Liver (tissue), 9 donors: ENCODE measurements around the gene RTBDN. TPM values are rescaled to one million over a fixed set of nuclear protein-coding genes. Genes with fewer than 3 reads are reported as not detected.

ENCODE experiments used
- DNase-seq: peaks from one replicate; pipeline ENCODE4 v3.0.0-alpha.2; 2017; ENCODE audit warnings: low spot score
- H3K27ac ChIP-seq, 2 donors: one replicate each; pipeline ENCODE4 v1.7.0; 2013; ENCODE audit warnings: inconsistent platforms in 2 of 2, low read length in 2 of 2, control low read depth in 1 of 2, low read depth in 1 of 2, mild to moderate bottlenecking in 1 of 2
- H3K27me3 ChIP-seq, 4 donors: one replicate each; pipeline versions ENCODE4 v1.6.1 to v1.7.0; 2013; ENCODE audit warnings: low read length in 3 of 4, inconsistent platforms in 1 of 4, mild to moderate bottlenecking in 1 of 4, moderate library complexity in 1 of 4; ENCODE audit not compliant: control insufficient read depth in 4 of 4, insufficient read depth in 4 of 4
- H3K36me3 ChIP-seq, 4 donors: one replicate each; pipeline versions ENCODE4 v1.6.1 to v1.7.0; 2013; ENCODE audit warnings: low read length in 3 of 4, mild to moderate bottlenecking in 3 of 4, low read depth in 1 of 4, moderate library complexity in 1 of 4; ENCODE audit not compliant: control insufficient read depth in 4 of 4, insufficient read depth in 3 of 4
- H3K4me1 ChIP-seq, 4 donors: one replicate each; pipeline versions ENCODE4 v1.6.1 to v1.7.0; 2013; ENCODE audit warnings: low read length in 3 of 4, mild to moderate bottlenecking in 3 of 4, moderate library complexity in 1 of 4; ENCODE audit not compliant: control insufficient read depth in 4 of 4, insufficient read depth in 4 of 4
- H3K4me3 ChIP-seq, 3 donors: one replicate each; pipeline versions ENCODE4 v1.6.1 to v1.7.0; 2013; ENCODE audit warnings: low read length in 3 of 3, control low read depth in 1 of 3, low read depth in 1 of 3, mild to moderate bottlenecking in 1 of 3
- H3K9ac ChIP-seq, 2 donors: one replicate each; pipeline ENCODE4 v1.7.0; 2013; ENCODE audit warnings: low read length in 2 of 2, mild to moderate bottlenecking in 2 of 2, moderate library complexity in 2 of 2, control low read depth in 1 of 2, low read depth in 1 of 2
- H3K9me3 ChIP-seq, 4 donors: one replicate each; pipeline versions ENCODE4 v1.6.1 to v1.7.0; 2013; ENCODE audit warnings: low read length in 3 of 4; ENCODE audit not compliant: control insufficient read depth in 4 of 4
- EGR1 ChIP-seq, 2 donors: IDR thresholded peaks; 2 replicates each; pipeline ENCODE4 v1.6.1; 2016 to 2018; ENCODE audit warnings: antibody characterized with exemption in 2 of 2, low read depth in 2 of 2
- FOXA2 ChIP-seq: IDR thresholded peaks from 2 replicates; pipeline ENCODE4 v1.6.1; 2016; ENCODE audit warnings: antibody characterized with exemption
- GABPA ChIP-seq, 2 donors: IDR thresholded peaks in 1 of 2; conservative IDR thresholded peaks in 1 of 2; 2 replicates each; pipeline ENCODE4 v1.6.1; 2016; ENCODE audit warnings: antibody characterized with exemption in 2 of 2, mild to moderate bottlenecking in 1 of 2, moderate library complexity in 1 of 2
- HNF4G ChIP-seq: IDR thresholded peaks from 2 replicates; pipeline ENCODE4 v1.6.1; 2016; ENCODE audit warnings: antibody characterized with exemption
- JUND ChIP-seq, 2 donors: IDR thresholded peaks; 2 replicates each; pipeline ENCODE4 v1.6.1; 2016; ENCODE audit warnings: antibody characterized with exemption in 2 of 2
- NR2F2 ChIP-seq: IDR thresholded peaks from 2 replicates; pipeline ENCODE4 v1.6.1; 2016; ENCODE audit warnings: antibody characterized with exemption
- RAD21 ChIP-seq, 2 donors: IDR thresholded peaks; 2 replicates each; pipeline ENCODE4 v1.6.1; 2016; ENCODE audit warnings: antibody characterized with exemption in 2 of 2, mild to moderate bottlenecking in 2 of 2
- TAF1 ChIP-seq: conservative IDR thresholded peaks from 2 replicates; pipeline ENCODE4 v1.6.1; 2016; ENCODE audit warnings: antibody characterized with exemption, mild to moderate bottlenecking
- whole genome bisulfite sequencing: extraction: QIAGEN DNeasy Blood & Tissue Kit; methylation state at CpG from one replicate; pipeline ENCODE4 v1.1.7; 2013; 5-methylcytosine and 5-hydroxymethylcytosine counted together
- polyA plus RNA-seq, 2 donors: library from polyadenylated mRNA; stranded (reverse) in 1 of 2; unstranded in 1 of 2; fragments of 200-250 nt in 1 of 2; fragments of >200 nt in 1 of 2; fragmentation: Nextera tagmentation in 1 of 2; extraction: Ambion mirVana in 1 of 2; gene quantifications; one replicate each; pipeline versions ENCODE4 v1.2.1 to v1.2.3, GENCODE V29; 2013 to 2015
- total RNA-seq, 2 donors: library from RNA; depleted of rRNA; stranded (reverse); fragments of >200 nt; gene quantifications; one replicate each; pipeline ENCODE4 v1.2.3, GENCODE V29; 2014
- TF ChIP-seq, protein P1 (sequence below): IDR thresholded peaks from 2 replicates; pipeline ENCODE4 v1.6.1; 2016; ENCODE audit warnings: antibody characterized with exemption
- TF ChIP-seq, protein P2 (sequence below): IDR thresholded peaks from 2 replicates; pipeline ENCODE4 v1.6.1; 2016; ENCODE audit warnings: antibody characterized with exemption, mild to moderate bottlenecking
- TF ChIP-seq, protein P3 (sequence below): IDR thresholded peaks from 2 replicates; pipeline ENCODE4 v1.6.1; 2016; ENCODE audit warnings: antibody characterized with exemption
- TF ChIP-seq, protein P4 (sequence below): IDR thresholded peaks from 2 replicates; pipeline ENCODE4 v1.6.1; 2016; ENCODE audit warnings: antibody characterized with exemption
- donor health status: healthy.
- donor health status: healthy.
- donor health status: healthy.
- donor health status: healthy.
- donor health status: healthy.

The RTBDN gene
- total and polyA plus RNA-seq, 4 donors = not detected

DNA sequence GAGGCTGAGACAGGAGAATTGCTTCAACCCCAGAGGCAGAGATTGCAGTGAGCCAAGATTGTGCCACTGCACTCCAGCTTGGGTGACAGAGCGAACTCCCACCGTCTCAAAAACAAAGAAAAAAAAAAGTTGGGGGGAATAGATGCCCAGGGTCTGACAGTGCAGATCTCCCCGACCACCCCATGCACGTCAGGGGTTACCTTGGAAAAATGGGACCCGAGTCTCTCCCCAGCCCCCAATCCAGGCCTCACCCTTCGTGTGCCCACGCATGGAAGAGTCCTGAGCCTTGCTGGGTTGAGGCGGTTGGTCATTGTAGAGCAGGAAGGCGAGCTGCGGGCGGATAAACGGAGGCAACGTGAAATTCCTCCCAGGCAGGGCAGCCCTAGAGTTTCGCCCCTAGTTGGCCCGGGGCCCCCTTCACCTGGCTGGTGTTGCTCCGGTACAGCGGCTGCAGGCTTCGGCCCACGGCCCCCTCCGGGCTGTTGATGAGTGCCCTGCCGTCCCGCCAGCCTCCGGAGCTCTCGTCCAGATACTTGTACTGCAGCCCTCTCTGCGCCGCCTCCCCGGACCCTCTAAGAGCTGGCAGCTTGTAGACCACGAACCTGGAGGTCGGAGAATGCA lies 46.3 kb upstream of the RTBDN start:
- peaks cover 0 to 6% (median 0%) of the 10 kb centered on the region in 4 donors for H3K27me3 ChIP-seq
- H3K4me1 ChIP-seq = peaks cover 2 to 20% (median 9%) of the 10 kb centered on the region in 4 donors
- TF ChIP-seq EGR1 (IDR thresholded peaks at IDR 0.05; ENCODE audit: low read depth in 2 of 2) (no peak), TAF1 (no peak), NR2F2 (no peak), HNF4G (no peak), JUND (IDR thresholded peaks at IDR 0.05) (no peak), GABPA (IDR thresholded peaks at IDR 0.05 in 1 of 2, conservative IDR thresholded peaks at IDR 0.05 in 1 of 2) (no peak), RAD21 (IDR thresholded peaks at IDR 0.05) (no peak), FOXA2 (no peak)
- TF ChIP-seq, protein P1, sequence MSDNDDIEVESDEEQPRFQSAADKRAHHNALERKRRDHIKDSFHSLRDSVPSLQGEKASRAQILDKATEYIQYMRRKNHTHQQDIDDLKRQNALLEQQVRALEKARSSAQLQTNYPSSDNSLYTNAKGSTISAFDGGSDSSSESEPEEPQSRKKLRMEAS = no peak
- TF ChIP-seq, protein P2, sequence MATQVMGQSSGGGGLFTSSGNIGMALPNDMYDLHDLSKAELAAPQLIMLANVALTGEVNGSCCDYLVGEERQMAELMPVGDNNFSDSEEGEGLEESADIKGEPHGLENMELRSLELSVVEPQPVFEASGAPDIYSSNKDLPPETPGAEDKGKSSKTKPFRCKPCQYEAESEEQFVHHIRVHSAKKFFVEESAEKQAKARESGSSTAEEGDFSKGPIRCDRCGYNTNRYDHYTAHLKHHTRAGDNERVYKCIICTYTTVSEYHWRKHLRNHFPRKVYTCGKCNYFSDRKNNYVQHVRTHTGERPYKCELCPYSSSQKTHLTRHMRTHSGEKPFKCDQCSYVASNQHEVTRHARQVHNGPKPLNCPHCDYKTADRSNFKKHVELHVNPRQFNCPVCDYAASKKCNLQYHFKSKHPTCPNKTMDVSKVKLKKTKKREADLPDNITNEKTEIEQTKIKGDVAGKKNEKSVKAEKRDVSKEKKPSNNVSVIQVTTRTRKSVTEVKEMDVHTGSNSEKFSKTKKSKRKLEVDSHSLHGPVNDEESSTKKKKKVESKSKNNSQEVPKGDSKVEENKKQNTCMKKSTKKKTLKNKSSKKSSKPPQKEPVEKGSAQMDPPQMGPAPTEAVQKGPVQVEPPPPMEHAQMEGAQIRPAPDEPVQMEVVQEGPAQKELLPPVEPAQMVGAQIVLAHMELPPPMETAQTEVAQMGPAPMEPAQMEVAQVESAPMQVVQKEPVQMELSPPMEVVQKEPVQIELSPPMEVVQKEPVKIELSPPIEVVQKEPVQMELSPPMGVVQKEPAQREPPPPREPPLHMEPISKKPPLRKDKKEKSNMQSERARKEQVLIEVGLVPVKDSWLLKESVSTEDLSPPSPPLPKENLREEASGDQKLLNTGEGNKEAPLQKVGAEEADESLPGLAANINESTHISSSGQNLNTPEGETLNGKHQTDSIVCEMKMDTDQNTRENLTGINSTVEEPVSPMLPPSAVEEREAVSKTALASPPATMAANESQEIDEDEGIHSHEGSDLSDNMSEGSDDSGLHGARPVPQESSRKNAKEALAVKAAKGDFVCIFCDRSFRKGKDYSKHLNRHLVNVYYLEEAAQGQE = no peak
- TF ChIP-seq, protein P3, sequence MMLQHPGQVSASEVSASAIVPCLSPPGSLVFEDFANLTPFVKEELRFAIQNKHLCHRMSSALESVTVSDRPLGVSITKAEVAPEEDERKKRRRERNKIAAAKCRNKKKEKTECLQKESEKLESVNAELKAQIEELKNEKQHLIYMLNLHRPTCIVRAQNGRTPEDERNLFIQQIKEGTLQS = no peak
- TF ChIP-seq, protein P4, sequence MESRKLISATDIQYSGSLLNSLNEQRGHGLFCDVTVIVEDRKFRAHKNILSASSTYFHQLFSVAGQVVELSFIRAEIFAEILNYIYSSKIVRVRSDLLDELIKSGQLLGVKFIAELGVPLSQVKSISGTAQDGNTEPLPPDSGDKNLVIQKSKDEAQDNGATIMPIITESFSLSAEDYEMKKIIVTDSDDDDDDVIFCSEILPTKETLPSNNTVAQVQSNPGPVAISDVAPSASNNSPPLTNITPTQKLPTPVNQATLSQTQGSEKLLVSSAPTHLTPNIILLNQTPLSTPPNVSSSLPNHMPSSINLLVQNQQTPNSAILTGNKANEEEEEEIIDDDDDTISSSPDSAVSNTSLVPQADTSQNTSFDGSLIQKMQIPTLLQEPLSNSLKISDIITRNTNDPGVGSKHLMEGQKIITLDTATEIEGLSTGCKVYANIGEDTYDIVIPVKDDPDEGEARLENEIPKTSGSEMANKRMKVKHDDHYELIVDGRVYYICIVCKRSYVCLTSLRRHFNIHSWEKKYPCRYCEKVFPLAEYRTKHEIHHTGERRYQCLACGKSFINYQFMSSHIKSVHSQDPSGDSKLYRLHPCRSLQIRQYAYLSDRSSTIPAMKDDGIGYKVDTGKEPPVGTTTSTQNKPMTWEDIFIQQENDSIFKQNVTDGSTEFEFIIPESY = no peak

DNA sequence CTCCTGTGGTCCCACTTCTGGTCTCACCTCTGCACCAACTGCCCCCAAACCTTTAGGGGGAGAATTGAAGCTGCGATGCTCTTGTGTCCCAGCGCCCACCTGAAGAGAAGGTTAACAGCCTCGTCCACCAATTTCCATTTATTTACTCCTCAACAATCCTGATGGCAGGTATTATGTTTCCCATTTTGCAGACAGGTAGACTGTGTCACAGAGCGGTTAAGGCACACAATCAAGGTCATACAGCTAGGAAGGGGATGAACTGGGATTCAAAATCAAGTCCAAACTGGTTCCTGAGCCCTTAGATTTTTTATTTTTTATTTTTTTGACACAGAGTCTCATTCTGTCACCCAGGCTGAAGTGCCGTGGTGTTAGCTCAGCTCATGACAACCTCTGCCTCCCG lies 40.7 kb upstream of the RTBDN start:
- TF ChIP-seq, protein P3 = no peak
- TF ChIP-seq NR2F2 = no peak
- TF ChIP-seq TAF1 = no peak
- TF ChIP-seq, protein P1 = no peak
- Histone ChIP-seq H3K4me3 (no peak overlapping the region), H3K4me1 (peaks cover 0 to 6% (median 3%) of the 10 kb centered on the region in 4 donors), H3K9ac (no peak overlapping the region), H3K27ac (no peak overlapping the region), H3K36me3 (peaks cover 0 to 12% (median 7%) of the 10 kb centered on the region in 4 donors), H3K27me3 (no peaks in the 10 kb centered on the region), H3K9me3 (no peaks in the 10 kb centered on the region)
- DNase-seq = no peak
- 96% methylated on average over 6 of the region's 6 CpGs for WGBS

More for the DNA sequence above, 46.3 kb upstream of the RTBDN start:
- Histone ChIP-seq H3K4me3 (peak overlapping the region; percentile 67 to 79 (median 73)), H3K9ac (peak overlapping the region; percentile 69 to 75), H3K9me3 (peaks cover 5 to 21% (median 12%) of the 10 kb centered on the region in 4 donors), H3K27ac (peak overlapping the region; percentile 86 to 91), H3K36me3 (peaks cover 0 to 9% (median 5%) of the 10 kb centered on the region in 4 donors)
- WGBS = 15% methylated on average over 29 of the region's 29 CpGs
- no peak for DNase-seq
